ENCODE measurements around the gene CDC42SE2. TPM values are rescaled to one million over a fixed set of nuclear protein-coding genes. Genes with fewer than 3 reads are reported as not detected.

CDC42SE2 gene
- total RNA-seq, 1 experiment from 2014 or later = 22.5 TPM

GRCh38 chr5:131304414-131304813 lies 40.6 kb downstream of the CDC42SE2 start (continued):
- no peak for TF ChIP-seq NR2C2 (CRISPR knock-in tag; IDR thresholded peaks at IDR 0.05)
- TF ChIP-seq JUN (CRISPR knock-in tag; IDR thresholded peaks at IDR 0.05) = no peak
- TF ChIP-seq SOX15 (CRISPR knock-in tag; IDR thresholded peaks at IDR 0.05) = no peak
- no peak for TF ChIP-seq GTF2I (CRISPR knock-in tag; conservative IDR thresholded peaks at IDR 0.05)
- no peak for TF ChIP-seq PRRX2 (CRISPR knock-in tag; IDR thresholded peaks at IDR 0.05)

DNA sequence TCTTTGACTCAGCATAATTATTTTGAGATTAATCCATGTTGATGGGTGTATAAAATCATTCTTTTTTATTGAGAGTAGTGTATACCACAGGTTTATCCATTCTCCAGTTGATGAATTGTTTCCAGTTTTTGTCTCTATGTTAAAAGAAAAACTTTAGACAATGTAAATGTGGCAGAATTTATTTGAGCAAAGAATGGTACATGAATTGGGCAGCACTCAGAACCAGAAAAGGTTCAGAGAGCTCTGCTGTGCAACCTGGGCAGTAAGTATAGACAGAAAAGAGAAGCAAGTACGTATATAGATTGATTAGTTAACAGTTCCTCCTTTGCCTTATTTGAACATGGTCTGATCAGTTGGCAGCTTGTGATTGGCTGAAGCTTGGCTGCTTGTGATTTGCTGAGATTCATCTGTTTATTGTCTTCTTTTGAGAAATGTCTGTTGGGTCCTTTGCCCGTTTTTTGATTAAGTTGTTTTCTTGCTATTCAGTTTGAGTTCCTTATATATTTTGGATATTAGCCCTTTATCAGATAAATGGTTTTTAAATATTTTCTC lies 41.4 kb downstream of the CDC42SE2 start:
- CTCF ChIA-PET = no interaction called here
- TF ChIP-seq E2F4 (CRISPR knock-in tag; IDR thresholded peaks at IDR 0.05; ENCODE audit: borderline replicate concordance, low read depth) (no peak), SOX15 (CRISPR knock-in tag; IDR thresholded peaks at IDR 0.05) (no peak), ZNF396 (CRISPR knock-in tag; IDR thresholded peaks at IDR 0.05; ENCODE audit: borderline replicate concordance) (no peak), PREB (CRISPR knock-in tag; IDR thresholded peaks at IDR 0.05; ENCODE audit: borderline replicate concordance) (no peak), ZSCAN18 (CRISPR knock-in tag; IDR thresholded peaks at IDR 0.05) (no peak), ZNF138 (CRISPR knock-in tag; conservative IDR thresholded peaks at IDR 0.05) (no peak), AFF4 (CRISPR knock-in tag; IDR thresholded peaks at IDR 0.05; ENCODE audit: borderline replicate concordance) (no peak)
- H3K9me3 Mint-ChIP-seq = peaks cover 22% of the 10 kb centered on the region
- H3K27ac Mint-ChIP-seq = no peak overlapping the region
- no peak for DNase-seq (ENCODE audit: low spot score)
- POLR2A ChIA-PET = no interaction called here
- peaks cover 14% of the 10 kb centered on the region for H3K36me3 Mint-ChIP-seq
- H3K4me3 Mint-ChIP-seq = no peak overlapping the region
- no peak for ATAC-seq
- H3K4me1 Mint-ChIP-seq = no peaks in the 10 kb centered on the region
- H3K27me3 Mint-ChIP-seq (ENCODE audit: low read depth) = no peaks in the 10 kb centered on the region

DNA sequence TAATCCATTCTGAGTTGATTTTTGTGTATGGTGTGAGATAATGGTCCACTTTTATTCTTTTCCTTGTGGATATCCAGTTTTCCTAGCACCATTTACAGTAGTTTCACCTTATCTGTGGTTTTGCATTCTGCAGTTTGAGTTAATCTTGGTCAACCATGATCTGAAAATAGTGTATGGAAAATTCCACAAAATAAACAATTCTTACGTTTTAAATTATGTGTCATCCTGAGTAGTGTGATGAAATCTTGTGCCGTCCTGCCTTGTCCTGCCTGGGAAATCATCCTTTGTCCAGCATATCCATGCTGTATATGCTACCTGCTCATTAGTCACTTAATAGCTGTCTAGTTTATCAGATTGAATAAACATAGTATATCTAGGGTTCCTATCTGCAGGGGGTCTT lies 42.1 kb downstream of the CDC42SE2 start:
- CTCF ChIA-PET = no interaction called here
- TF ChIP-seq, protein P1, sequence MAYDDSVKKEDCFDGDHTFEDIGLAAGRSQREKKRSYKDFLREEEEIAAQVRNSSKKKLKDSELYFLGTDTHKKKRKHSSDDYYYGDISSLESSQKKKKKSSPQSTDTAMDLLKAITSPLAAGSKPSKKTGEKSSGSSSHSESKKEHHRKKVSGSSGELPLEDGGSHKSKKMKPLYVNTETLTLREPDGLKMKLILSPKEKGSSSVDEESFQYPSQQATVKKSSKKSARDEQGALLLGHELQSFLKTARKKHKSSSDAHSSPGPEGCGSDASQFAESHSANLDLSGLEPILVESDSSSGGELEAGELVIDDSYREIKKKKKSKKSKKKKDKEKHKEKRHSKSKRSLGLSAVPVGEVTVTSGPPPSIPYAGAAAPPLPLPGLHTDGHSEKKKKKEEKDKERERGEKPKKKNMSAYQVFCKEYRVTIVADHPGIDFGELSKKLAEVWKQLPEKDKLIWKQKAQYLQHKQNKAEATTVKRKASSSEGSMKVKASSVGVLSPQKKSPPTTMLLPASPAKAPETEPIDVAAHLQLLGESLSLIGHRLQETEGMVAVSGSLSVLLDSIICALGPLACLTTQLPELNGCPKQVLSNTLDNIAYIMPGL (CRISPR knock-in tag; IDR thresholded peaks at IDR 0.05) = no peak
- TF ChIP-seq TP53 (CRISPR knock-in tag; IDR thresholded peaks at IDR 0.05) (no peak), ATF1 (CRISPR knock-in tag; IDR thresholded peaks at IDR 0.05) (no peak), FOXP4 (CRISPR knock-in tag; IDR thresholded peaks at IDR 0.05) (no peak), ZNF416 (CRISPR knock-in tag; IDR thresholded peaks at IDR 0.05) (no peak), ZNF512 (CRISPR knock-in tag; IDR thresholded peaks at IDR 0.05; ENCODE audit: borderline replicate concordance) (no peak), SMAD3 (CRISPR knock-in tag; IDR thresholded peaks at IDR 0.05; ENCODE audit: borderline replicate concordance) (no peak)
- TF ChIP-seq, protein P2, sequence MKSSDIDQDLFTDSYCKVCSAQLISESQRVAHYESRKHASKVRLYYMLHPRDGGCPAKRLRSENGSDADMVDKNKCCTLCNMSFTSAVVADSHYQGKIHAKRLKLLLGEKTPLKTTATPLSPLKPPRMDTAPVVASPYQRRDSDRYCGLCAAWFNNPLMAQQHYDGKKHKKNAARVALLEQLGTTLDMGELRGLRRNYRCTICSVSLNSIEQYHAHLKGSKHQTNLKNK (CRISPR knock-in tag; IDR thresholded peaks at IDR 0.05) = no peak

More for the DNA sequence above, 42.1 kb downstream of the CDC42SE2 start:
- no peaks in the 10 kb centered on the region for H3K4me1 Mint-ChIP-seq
- no peak overlapping the region for H3K4me3 Mint-ChIP-seq
- no peaks in the 10 kb centered on the region for H3K27me3 Mint-ChIP-seq (ENCODE audit: low read depth)
- peaks cover 14% of the 10 kb centered on the region for H3K36me3 Mint-ChIP-seq
- POLR2A ChIA-PET = no interaction called here
- no peak for DNase-seq (ENCODE audit: low spot score)
- ATAC-seq = no peak
- H3K9me3 Mint-ChIP-seq = peaks cover 22% of the 10 kb centered on the region
- no peak overlapping the region for H3K27ac Mint-ChIP-seq
